HG03432 (cell line): ENCODE results near the gene RAB21.
A peak's percentile ranks its signal among the peaks of the same experiment; 100 is the strongest.
"Not testable (repeated sequence)": the region's sequence is repeated elsewhere in the genome, so short reads cannot be mapped to it uniquely, and the experiment has no call there.

Experiments used
- ATAC-seq: cut with Tn5 transposase; IDR thresholded peaks from one replicate; pipeline ENCODE4 v1.9.1; 2021; ENCODE audit warnings: mild to moderate bottlenecking, moderate library complexity; ENCODE audit not compliant: unreplicated experiment

RAB21 gene

GRCh38 chr12:71792599-71792998 lies 37.9 kb downstream of the RAB21 start:
- no peak for ATAC-seq

GRCh38 chr12:71795901-71796300 lies 41.2 kb downstream of the RAB21 start:
- ATAC-seq: no peak

- ATAC-seq: no peak
These were observed 42.9 kb downstream of the RAB21 start for GRCh38 chr12:71797531-71797930.

- no peak for ATAC-seq
These were observed 44.4 kb downstream of the RAB21 start for GRCh38 chr12:71799106-71799505.

- ATAC-seq: no peak
These were observed 45.5 kb downstream of the RAB21 start for GRCh38 chr12:71800177-71800576.

GRCh38 chr12:71804505-71804904 lies 49.8 kb downstream of the RAB21 start:
- no peak for ATAC-seq

GRCh38 chr12:71810921-71811320 lies 56.3 kb downstream of the RAB21 start:
- no peak for ATAC-seq

- ATAC-seq: not testable (repeated sequence)
These were observed 60.6 kb downstream of the RAB21 start for GRCh38 chr12:71815242-71815641.

GRCh38 chr12:71822088-71822487 lies 67.4 kb downstream of the RAB21 start:
- ATAC-seq: not testable (repeated sequence)

- no peak for ATAC-seq
These were observed 74.2 kb downstream of the RAB21 start for GRCh38 chr12:71828813-71829212.

GRCh38 chr12:71837356-71837755 lies 82.7 kb downstream of the RAB21 start:
- no peak for ATAC-seq

GRCh38 chr12:71838231-71838630 lies 83.6 kb downstream of the RAB21 start:
- no peak for ATAC-seq

GRCh38 chr12:71838676-71839075 lies 84.0 kb downstream of the RAB21 start:
- ATAC-seq: no peak

- peak; percentile 15 for ATAC-seq
These were observed 85.7 kb downstream of the RAB21 start for GRCh38 chr12:71840231-71840847.

GRCh38 chr12:71846322-71846940 lies 91.8 kb downstream of the RAB21 start:
- ATAC-seq: peak; percentile 61

- ATAC-seq: peak; percentile 63
These were observed 93.5 kb downstream of the RAB21 start for GRCh38 chr12:71848212-71848611.

GRCh38 chr12:71849109-71849851 lies 94.6 kb downstream of the RAB21 start:
- no peak for ATAC-seq
